Measurements from ENCODE around the gene SAXO1. TPM values are rescaled to one million over a fixed set of nuclear protein-coding genes. Genes with fewer than 3 reads are reported as not detected.
"Not testable (repeated sequence)": the region's sequence is repeated elsewhere in the genome, so short reads cannot be mapped to it uniquely, and the experiment has no call there.

The SAXO1 gene
- total RNA-seq, 1 donor from 2014 or later: not detected

DNA sequence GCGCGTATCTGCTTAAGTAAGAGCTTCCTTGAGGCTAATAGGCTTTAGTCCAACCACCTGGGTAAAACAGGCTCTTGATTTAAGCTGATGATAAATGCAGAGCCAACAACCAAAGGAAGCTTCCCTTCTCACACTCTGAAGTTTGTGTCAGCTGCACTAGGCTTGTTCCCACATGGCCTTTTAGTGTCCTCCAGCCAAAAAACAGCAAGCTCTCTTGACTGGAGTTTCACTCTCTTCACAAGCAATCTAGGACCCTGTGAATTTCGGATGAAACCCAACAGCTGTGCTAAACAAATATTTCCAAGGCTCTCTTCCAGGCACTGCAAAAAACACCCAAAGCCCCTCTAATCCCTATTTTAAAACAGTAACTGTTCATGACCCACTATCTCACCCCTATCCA, 63.9 kb downstream of the SAXO1 start:
- no peak for DNase-seq

DNA sequence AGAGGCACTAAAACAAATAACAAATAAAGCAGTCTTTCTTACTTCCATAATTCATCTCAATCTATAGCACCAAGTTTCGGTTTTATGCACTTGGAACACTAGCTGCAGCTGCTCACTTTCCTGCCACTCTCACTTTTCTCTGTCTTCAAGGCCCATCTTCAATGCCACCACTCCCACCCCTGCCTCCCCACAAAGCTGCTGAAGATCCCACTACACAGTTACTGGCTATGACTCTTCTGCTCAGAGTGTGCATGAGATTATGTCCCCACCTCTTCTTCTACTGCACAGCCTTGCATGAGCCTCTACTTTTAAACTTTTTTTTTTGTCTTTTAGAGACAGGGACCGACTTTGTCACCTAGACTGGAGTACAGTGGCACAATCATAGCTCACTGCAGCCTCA, 77.4 kb downstream of the SAXO1 start:
- DNase-seq: no peak

DNA sequence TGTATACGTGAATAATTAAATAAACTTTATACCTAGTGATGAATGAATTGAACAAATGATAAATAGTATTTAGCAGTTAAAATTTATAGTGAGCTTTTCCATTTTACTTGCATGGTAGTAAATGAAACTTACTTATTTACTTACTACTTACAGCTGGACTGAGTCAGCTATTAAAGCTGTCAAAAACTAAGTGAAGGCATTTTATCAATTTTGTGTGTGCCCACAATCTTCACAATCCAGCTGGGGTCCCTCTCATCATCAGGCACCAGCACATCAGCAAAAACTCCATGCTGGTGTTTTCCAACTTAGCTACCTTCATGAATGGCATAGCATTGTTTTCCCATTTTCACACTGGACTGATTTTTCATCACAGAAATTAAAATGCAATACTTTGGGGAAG, 81.1 kb downstream of the SAXO1 start:
- DNase-seq: no peak

DNA sequence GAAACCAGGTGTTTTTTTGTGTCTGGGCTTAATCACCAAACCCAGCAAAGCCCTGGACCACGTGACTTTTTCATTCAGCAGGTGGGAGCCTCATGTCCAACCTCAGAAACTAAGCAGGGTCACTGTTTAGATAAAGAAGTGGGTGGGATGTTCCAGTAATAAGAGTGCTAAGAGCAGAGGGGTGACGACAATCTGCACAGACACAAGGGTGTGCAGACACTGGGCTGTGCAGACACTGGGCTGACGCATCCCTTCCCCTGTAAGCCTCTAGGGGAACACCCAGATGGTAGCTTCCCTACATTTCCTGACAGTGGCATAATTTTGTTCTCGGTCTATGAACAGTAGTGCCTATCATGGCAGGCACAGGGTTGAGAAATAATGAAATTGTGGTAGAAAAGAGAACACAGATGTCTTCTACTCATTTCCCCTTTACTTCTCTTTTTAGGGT, 85.1 kb downstream of the SAXO1 start:
- no peak for DNase-seq

DNA sequence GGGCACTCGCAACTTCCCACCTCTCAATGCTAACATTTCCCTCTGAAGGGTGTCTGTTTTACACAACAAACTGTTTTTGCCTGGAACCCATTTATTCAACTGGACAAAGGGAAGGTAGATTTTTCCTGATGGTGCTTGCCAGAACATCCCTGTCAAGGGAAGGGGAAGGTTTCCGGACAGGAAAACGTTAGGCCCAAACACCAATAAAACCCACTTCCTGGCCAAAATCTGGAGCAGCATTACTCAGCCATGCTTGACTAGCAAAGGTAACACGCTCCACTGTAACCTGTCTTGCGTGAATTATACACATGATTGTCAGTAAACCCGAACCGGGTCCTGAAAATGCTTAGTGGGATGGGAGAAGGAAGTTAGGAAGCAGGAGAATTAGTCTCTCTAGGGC, 90.2 kb downstream of the SAXO1 start:
- DNase-seq: no peak

DNA sequence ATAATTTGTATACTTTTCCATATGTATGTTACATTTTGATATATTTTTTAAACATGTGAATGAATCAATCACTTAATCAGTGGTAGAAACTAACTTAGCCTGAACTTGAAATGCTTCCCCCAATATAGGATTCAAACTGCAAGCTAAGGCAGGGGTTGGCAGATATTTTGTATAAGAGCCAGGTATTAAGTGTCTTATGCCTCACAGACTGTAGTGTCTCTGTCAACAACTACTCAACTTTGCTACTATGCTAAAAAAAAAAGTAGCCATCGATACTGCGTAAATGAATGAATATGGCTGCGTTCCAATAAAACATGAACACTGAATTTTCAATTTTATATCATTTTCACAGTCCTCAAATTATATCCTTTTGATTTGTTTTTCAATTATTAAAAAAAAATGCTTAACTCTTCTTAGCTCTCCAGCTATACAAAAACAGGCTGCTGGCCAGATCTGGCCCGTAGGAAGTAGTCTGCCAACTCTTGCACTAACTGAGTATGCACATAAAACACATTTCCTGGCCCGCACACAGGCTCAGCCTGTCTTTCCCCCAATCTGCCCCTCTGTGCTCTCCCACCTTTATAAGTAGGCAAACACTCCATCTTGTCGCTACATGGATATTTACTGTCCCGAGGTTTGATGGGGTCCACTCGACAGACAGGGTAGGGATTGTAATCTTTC, 91.8 kb downstream of the SAXO1 start:
- DNase-seq: no peak

DNA sequence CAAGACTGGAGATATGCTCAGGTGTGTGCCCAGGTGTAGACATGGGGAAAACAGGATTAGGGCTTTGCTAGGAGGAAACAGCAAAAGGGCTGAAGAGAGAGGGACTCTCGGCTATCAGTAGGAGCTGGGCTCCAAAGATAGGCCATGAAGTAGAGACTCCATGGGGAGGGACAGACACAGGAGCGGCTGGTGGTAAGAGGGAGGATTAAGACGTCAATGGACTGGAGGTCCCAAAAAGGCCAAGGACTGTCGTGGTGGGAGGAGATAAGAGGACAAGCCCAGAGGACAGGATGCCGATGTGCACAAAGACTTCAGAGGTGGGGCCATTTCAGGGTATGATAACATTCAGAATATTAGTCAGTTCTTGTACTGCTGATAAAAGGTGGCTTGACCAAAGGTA, 93.1 kb downstream of the SAXO1 start:
- no peak for DNase-seq

DNA sequence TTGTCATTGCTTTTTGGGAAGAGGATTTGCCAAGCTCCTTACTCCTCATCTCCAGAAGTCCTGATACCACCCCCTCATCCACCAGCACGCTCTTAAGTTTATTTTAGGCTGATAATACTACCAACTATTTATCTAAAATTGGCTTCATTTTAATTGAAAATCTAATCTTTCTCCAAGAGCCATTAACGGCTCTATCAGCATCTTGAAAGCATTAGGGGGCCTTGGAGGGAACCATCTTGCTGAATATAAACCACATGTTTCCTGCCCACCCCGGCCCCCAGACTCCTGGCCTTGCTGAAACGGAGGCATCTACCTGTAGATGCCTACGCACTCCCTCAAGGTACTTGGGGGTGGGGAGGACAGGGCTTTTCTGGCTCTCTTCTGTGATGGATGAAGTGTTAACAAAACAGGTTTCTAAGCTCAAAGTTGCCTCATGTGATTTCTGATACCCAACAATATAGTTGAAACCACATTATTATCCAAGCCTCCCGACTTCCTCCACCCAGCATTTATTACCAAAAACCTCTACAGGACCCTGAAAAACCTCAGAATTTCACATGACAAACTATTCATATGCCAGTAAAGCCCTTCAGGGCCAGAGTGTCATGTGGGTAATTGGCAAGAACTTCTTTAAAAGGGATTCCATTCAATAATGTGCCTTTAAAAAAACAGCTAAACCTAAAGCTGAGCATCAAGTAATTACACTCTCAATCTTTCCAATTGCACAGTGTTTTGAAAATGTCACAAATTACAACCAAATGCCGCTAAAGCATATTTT, 96.7 kb downstream of the SAXO1 start:
- DNase-seq: no peak

- DNase-seq: no peak
Observed at GRCh38 chr9:18935541-18935940, 97.5 kb downstream of the SAXO1 start.

GRCh38 chr9:18930611-18931010, 102.4 kb downstream of the SAXO1 start:
- not testable (repeated sequence) for DNase-seq

GRCh38 chr9:18928711-18929110, 104.3 kb downstream of the SAXO1 start:
- DNase-seq: no peak

- no peak for DNase-seq
Observed at GRCh38 chr9:18926513-18926912, 106.5 kb downstream of the SAXO1 start.

DNA sequence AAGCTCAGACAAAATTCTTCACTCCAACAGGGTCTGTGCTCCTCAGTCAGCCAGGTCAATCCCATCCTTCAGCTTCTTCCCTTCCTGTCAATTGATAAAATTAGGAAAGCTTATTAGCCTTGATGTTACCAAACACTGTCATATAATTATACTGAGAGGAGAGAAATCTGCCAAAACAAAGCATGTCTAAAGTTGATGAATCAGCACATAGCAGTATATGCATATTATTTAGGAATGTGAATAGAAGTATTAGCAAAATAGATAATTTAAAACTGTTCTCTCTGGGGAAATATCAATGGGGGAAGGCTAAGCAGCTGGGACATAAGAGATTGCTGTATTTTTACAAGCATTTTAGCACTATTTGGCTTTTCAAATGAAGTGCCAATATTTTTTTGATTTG, 107.1 kb downstream of the SAXO1 start:
- no peak for DNase-seq

DNA sequence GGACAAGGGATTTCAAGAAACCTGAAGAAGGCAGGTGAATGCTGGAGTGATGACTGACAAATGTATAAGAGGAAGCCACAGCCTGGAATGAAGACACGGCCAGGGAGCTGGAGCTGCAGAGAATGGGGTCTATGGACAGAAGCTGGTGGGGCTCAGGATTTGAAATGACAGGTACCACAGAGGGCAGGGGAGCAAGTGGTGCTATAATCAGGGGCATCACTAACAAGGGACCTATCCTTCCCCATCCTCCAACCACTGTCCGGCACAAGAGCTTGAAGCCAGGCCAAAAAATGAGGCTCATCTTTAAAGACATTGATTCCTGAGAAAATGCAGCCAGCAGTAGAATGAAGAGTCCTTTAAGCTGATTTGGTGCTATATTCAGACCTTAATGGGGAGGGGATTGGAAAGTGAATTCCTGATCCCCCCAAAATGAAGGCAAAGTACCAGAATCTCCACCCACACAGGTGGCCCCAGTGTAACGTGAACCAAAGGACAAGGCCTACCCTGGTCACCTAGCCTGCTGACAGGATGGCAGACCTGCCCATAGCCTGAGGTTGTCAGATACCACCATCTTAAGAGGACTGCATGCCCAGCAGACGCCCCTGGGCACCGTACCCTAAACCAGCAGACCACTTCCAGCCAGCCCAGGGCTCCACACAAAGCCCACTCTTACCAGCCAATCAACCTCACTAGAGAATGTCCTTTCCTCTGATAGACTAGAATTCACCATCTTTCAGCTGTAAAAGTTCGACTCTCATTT, 109.2 kb downstream of the SAXO1 start:
- DNase-seq: no peak

DNA sequence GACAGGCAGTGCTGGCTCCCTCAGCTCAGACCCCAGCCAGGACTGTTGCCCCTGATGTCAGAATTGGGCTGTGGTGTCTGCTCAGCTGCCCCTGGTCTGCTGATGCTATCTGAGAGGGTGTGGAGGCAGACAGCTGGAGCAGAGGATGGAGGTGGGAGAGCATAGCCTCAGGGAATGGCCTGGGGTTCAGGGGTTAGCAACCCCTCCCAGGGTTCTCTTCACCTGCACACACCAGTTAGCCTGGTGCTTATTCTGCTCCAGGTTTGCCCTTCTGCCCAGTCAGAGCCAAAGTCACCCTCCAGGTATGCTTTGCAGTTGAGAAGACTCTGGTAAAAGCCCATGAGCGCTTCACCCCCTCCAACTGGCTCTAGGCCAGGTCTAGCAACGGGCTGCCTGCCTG, 109.8 kb downstream of the SAXO1 start:
- no peak for DNase-seq

DNA sequence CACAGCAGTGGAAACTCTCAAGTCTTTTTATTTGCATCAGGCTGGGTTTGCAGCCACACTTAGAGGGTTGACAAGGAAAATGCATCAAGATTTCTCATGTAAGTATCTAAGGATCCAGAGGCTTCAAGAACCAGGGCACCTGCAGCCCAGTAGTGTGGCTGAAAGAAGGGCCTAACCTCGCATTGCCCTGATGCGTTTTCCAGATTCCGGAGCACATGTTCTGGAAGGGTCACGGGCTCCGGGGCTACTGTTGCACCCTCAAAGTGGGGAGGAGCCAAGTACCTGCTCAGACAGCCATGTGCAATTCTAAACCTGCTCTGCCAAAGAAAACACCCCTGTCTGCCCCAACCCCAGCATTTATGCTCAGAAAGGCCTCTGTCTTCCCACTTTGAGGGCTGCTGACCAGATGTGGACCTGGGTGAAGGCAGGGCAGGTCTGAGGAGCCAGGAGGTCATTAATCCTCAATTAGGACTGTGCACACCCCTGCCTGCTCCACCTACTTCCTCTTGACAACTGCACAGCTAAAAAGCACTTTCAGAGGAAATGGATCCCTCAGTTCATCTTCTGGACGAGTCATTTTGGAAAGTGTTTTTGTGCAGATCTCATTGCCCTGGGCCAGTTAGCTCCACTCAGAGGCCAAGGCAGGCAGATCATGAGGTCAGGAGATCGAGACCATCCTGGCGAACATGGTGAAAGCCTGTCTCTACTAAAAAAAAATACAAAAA, 110.7 kb downstream of the SAXO1 start:
- DNase-seq: no peak

DNA sequence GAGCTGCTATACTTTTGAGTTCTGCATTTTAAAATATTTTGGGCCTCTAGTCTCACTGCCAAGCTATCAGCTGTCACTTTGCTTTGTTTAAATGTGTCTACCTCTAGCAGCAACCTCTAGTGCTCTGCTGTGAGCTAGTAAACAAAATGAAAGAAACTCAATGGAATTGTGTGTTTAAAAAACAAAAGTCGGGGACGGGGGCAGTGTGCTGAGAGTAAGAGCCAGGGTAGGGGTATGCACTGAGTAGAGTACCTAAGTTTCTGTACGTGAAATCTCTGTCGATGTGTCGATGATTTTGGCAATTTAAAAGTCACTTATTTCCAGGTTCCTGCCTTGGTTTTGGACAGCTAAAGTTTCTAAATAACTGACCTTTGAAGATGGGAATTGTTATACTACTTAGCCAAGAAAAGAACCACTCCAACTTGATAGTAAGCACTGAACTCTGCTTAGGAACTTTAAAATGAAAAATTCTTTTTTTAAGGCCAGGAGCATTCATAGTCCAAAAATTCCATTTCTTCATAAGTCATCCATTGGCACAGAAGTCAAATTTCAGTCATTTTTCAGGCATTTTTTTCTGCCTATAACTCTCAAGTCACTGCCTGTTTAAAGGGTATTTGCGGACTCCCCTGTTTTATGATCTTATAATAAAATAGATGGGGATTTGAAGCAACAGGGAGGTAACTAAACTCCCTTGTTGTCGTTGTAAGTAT, 111.5 kb downstream of the SAXO1 start:
- no peak for DNase-seq

DNA sequence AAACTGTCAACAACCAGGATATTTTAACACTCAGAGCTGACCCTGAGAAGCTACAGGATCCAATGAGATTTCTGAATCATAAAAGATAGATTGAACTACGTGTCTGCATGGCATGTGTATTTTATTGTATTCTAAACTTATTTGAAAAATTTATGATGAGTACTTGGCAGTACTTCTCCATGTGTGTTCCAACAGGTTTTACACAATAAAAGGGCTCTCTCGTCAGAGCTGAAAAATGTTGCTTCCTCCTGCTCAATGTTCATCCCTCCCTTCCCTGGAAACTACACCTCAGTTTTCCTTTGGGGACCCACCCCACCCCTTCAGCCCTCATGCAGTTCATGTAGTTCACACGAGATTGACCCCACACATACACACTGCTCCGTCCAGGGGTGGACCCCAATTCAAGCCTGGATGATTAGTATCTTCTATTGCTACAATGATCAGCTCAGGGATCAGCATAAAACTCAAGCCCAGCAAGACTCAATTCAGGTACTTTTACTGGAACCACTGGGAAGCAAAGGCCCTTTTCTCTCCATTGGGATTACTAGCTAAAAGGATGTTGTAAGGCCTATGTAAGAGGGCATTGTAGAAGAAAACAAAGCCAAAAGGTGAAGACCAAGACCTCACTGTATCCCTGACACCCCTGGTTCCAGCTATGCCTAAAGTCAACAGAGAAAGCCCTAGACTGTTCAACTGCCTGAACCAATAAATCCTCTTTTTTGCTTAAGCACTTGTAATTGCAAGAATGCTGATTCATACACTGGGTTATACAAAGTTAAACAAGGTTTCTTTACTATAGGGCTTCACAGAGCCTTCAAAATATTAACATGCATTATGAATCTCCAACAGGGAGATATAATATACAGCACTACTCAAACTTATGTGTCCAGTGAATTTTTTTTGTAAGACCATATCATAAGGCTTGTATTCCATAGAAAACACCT, 112.6 kb downstream of the SAXO1 start:
- no peak for DNase-seq

DNA sequence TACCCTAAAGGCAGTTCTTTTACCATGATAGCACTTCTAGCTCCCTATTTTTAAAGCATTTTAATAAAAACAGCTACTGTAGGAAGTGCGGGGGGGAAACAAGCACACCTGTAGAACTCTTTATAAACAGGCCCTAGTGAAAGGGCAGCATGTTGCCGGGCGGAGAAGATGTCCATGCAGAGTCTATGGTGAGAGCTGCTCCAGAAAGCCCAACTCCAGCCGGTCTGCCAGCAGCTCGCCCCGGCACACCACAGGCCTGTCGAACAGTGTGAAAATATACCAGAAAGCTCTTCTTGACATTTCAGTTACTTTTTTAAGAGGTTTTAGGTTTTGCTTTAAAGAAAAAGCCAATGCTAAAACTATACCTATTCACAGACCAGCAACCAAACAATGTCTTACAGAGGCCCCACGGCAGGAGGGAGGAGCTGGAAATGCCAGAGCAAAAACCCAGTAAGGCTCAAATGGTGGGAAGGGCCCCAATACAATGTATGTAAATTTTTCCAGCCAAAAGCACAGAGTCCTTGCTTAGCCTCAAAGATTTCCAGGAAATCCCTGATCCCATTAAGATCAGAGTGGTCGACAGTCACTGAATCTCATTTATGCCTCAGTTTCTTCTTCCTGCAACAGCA, 121.2 kb downstream of the SAXO1 start:
- no peak for DNase-seq

GRCh38 chr9:18910916-18911315, 122.1 kb downstream of the SAXO1 start:
- no peak for DNase-seq

Data from occipital lobe (tissue), 2 donors.